CD4-positive, alpha-beta T cell treated with Interleukin-2 at 100 ng/mL for 4 hours (primary cell): ENCODE results near the gene STRN4.
"Not testable (repeated sequence)": the region's sequence is repeated elsewhere in the genome, so short reads cannot be mapped to it uniquely, and the experiment has no call there.

Experiments used
- DNase-seq: peaks from one replicate; pipeline ENCODE4 v3.0.0-alpha.2; 2020; ENCODE audit warnings: low spot score

STRN4 gene

GRCh38 chr19:46746281-46747057 is at the start of gene STRN4:
STRN4 (minus strand) TSS chr19:46746450; CDS start chr19:46746430, 20 bp downstream.
- peak; percentile 59 for DNase-seq

- peak; percentile 56 for DNase-seq
Observed at GRCh38 chr19:46791944-46792343, 45.7 kb upstream of the STRN4 start.

- DNase-seq: no peak
Observed at GRCh38 chr19:46789371-46789770, 43.1 kb upstream of the STRN4 start.

GRCh38 chr19:46788968-46789338 is 42.7 kb upstream of the STRN4 start:
- no peak for DNase-seq

GRCh38 chr19:46788262-46788967 is 42.2 kb upstream of the STRN4 start, which contains the start of gene SLC1A5:
SLC1A5 (minus strand) TSS chr19:46788594; CDS start chr19:46787965, 629 bp downstream.
- peak; percentile 98 for DNase-seq

- no peak for DNase-seq
Observed at GRCh38 chr19:46787331-46788261, 41.3 kb upstream of the STRN4 start.

- DNase-seq: no peak
Observed at GRCh38 chr19:46787040-46787330, 40.7 kb upstream of the STRN4 start.

GRCh38 chr19:46786236-46787039 is 40.2 kb upstream of the STRN4 start:
- DNase-seq: peak; percentile 91

GRCh38 chr19:46785980-46786235 is 39.7 kb upstream of the STRN4 start:
- DNase-seq: peak; percentile 18

- no peak for DNase-seq
Observed at GRCh38 chr19:46785054-46785979, 39.1 kb upstream of the STRN4 start.

GRCh38 chr19:46784262-46785053 is 38.2 kb upstream of the STRN4 start:
- DNase-seq: peak; percentile 43

- DNase-seq: no peak
Observed at GRCh38 chr19:46783670-46784069, 37.4 kb upstream of the STRN4 start.

- DNase-seq: no peak
Observed at GRCh38 chr19:46782355-46783019, 36.2 kb upstream of the STRN4 start.

GRCh38 chr19:46777956-46778645 is 31.9 kb upstream of the STRN4 start:
- not testable (repeated sequence) for DNase-seq

GRCh38 chr19:46776927-46777911 is 31.0 kb upstream of the STRN4 start:
- DNase-seq: no peak

- no peak for DNase-seq
Observed at GRCh38 chr19:46775642-46776258, 29.5 kb upstream of the STRN4 start.

- no peak for DNase-seq
Observed at GRCh38 chr19:46773018-46773399, 26.8 kb upstream of the STRN4 start.
